Upper lobe of right lung (tissue), 1 donor: ENCODE data around the gene TGM2. TPM values are rescaled to one million over a fixed set of nuclear protein-coding genes. Genes with fewer than 3 reads are reported as not detected.

Experiments
- ATAC-seq: fragments of 200-7000 bp; cut with Tn5 transposase; one replicate; pipeline ENCODE4 v1.9.1; 2020; ENCODE audit warnings: mild to moderate bottlenecking, moderate library complexity
- DNase-seq: peaks from one replicate; pipeline ENCODE4 v3.0.0-alpha.2; 2020
- H3K27ac ChIP-seq: fragments of 200-600 bp; one replicate; pipeline ENCODE4 v1.8.0; 2022
- H3K27me3 ChIP-seq: fragments of 200-600 bp; one replicate; pipeline ENCODE4 v1.8.0; 2022; ENCODE audit warnings: mild to moderate bottlenecking
- H3K36me3 ChIP-seq: fragments of 200-600 bp; one replicate; pipeline ENCODE4 v1.8.0; 2022
- H3K4me1 ChIP-seq: fragments of 200-600 bp; one replicate; pipeline ENCODE4 v1.8.0; 2022
- H3K4me3 ChIP-seq: fragments of 200-600 bp; one replicate; pipeline ENCODE4 v1.8.0; 2022; ENCODE audit warnings: mild to moderate bottlenecking
- H3K9me3 ChIP-seq: fragments of 200-600 bp; one replicate; pipeline ENCODE4 v1.8.0; 2022
- CTCF ChIP-seq: fragments of 200-600 bp; IDR thresholded peaks from one replicate; pipeline ENCODE4 v1.8.0; 2022; ENCODE audit warnings: antibody characterized with exemption
- intact Hi-C: fragments of 100-400 bp; cut with DNase I; formaldehyde crosslinking; loops from one replicate; pipeline ENCODE4 v1.11.0; 2022
- long read RNA-seq: library from polyadenylated mRNA; unstranded; transcript quantifications from one replicate; pipeline ENCODE4 v2.0.0, GENCODE V29; 2021
- total RNA-seq: library from RNA; stranded (reverse); fragmentation: NEBNext Ultra II Directional; extraction: Animal tissue kit (Norgen Biotek cat#: 25700); gene quantifications from one replicate; pipeline ENCODE4 v1.2.1, GENCODE V29; 2021
- donor health status: DM: no; HTN: yes; CAD: no; lungs with severe emphysema.

TGM2 gene
- total RNA-seq = 562 TPM
- long read RNA-seq, full-length matches to known transcripts = 435 of 1,382 reads
- long read RNA-seq, partial matches to known transcripts = 909 of 1,382 reads
- long read RNA-seq, other reads (novel, unspliced or antisense) = 38 of 1,382 reads

DNA sequence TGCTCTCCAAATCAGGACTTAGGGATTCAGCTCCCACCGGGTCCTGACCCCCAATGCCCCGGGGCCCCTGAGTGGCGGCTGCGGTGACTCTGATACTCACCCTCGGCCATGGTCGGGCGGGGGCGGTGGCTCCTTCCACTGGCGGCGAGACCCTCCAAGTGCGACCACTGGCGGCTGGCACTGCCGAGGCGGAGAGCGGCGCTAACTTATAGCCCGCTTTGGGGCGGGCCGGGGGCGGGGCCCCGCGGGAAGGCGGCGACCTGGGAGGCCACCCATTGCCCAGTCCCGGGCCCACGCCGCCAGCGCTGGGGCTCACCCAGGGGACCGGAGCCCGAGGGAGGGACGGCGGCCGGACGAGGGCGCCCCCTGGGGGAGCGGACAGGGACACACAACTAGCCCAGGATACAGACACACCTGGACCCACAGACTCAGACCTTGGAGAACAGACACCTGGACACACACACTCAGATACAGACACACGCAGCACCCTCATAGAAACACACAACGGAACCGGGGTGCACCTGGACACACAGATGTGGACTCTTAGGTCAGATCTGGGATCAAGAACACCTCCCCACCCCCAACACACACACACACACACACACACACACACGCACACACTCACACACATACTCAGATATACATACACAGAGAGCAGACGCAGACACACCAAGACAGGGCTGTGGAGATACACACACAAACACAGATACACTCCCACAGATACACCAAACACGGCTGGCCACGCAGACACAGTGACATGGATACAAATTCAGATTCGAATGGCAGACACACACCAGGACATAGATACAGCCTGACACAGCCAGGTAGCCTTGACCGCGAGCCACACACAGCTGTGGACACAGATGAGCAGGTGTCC, at the start of gene TGM2:
TGM2 (minus strand) TSS at position 182 of the 877 bp plus-strand sequence; CDS start at position 110, 72 bp downstream.
- Histone ChIP-seq H3K27ac (peak within 1 kb of the TSS; percentile 77), H3K27me3 (no peaks in the 10 kb centered on the region), H3K4me3 (peak within 1 kb of the TSS; percentile 63), H3K4me1 (peaks cover 61% of the 10 kb centered on the region), H3K36me3 (peaks cover 7% of the 10 kb centered on the region), H3K9me3 (no peaks in the 10 kb centered on the region)
- peak; percentile 84 for TF ChIP-seq CTCF
- DNase-seq (peak; percentile 94), ATAC-seq (peak; percentile 93)
- intact Hi-C loops = no loop called here

DNA sequence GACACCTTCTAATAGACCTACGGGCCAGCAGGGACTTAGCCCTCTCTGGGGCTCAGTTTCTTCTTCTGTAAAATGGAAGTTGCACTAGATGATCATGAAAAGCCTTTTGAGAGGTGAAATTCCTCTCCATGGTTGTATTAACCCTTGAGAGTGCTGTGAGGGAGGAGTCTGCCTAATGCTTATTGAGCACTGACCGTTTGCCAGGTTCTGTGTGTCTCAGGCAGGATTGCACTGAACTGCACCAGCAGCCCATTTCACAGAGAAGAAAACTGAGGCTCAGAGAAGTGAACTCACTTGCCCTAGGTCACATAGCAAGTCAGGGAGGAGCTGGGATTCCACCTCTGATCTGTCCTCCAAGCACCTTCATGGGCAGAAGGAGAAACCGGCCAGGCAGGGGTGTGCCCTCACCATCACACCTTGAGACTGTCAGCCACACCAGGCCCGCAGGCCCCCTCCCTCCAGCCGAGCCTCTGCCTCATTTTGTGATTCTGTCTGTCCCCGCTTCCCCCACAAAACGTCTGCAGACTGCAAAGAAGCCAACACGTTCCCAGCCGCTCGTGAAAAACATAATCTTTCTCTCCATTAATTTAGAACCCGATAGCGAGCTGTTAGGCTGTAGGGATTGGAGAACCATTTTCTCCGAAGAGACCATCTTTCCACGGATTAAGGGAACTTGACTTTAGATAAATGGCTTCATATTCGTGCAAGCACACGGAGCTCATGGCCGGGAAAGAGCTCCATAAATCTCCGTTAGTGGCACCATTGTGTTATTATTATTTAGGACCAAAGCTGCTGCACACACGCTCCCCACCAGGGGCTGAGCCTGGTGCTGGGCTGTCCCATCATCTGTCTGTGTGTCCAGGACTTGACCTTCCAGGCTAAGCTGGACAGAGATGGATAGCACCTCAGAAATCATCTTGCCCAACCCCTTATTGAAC, 49.5 kb upstream of the TGM2 start:
- Histone ChIP-seq H3K36me3 (no peaks in the 10 kb centered on the region), H3K27ac (no peak overlapping the region), H3K9me3 (no peaks in the 10 kb centered on the region), H3K27me3 (no peaks in the 10 kb centered on the region), H3K4me1 (no peaks in the 10 kb centered on the region), H3K4me3 (no peak overlapping the region)
- DNase-seq = no peak
- no peak for TF ChIP-seq CTCF
- intact Hi-C loops = loop anchor here (5.0 kb wide), 1 partner anchor 152 kb away; no protein-coding TSS in a partner anchor
- ATAC-seq = no peak

DNA sequence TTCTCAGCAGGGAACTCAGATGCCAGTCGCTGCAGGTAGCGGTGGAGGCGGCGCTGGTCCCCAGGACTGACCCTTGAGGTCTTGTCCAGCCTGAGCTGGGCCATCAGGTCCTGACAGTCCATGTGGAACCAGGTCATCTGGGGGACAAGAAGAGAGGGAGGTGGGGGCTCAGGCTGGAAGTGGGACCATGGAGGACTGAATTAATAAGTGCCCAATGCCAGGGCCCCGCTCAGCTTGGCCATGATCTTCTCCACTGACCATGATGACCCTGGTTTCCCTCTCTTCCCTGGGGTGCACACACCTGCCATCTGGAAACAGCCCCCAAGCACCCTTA, 48.5 kb upstream of the TGM2 start:
- H3K9me3 ChIP-seq = no peaks in the 10 kb centered on the region
- no peak for DNase-seq
- no peak overlapping the region for H3K4me3 ChIP-seq
- TF ChIP-seq CTCF = no peak
- ATAC-seq = no peak
- H3K36me3 ChIP-seq = no peaks in the 10 kb centered on the region
- H3K4me1 ChIP-seq = no peaks in the 10 kb centered on the region
- no peaks in the 10 kb centered on the region for H3K27me3 ChIP-seq
- no peak overlapping the region for H3K27ac ChIP-seq
- intact Hi-C loops = no loop called here

DNA sequence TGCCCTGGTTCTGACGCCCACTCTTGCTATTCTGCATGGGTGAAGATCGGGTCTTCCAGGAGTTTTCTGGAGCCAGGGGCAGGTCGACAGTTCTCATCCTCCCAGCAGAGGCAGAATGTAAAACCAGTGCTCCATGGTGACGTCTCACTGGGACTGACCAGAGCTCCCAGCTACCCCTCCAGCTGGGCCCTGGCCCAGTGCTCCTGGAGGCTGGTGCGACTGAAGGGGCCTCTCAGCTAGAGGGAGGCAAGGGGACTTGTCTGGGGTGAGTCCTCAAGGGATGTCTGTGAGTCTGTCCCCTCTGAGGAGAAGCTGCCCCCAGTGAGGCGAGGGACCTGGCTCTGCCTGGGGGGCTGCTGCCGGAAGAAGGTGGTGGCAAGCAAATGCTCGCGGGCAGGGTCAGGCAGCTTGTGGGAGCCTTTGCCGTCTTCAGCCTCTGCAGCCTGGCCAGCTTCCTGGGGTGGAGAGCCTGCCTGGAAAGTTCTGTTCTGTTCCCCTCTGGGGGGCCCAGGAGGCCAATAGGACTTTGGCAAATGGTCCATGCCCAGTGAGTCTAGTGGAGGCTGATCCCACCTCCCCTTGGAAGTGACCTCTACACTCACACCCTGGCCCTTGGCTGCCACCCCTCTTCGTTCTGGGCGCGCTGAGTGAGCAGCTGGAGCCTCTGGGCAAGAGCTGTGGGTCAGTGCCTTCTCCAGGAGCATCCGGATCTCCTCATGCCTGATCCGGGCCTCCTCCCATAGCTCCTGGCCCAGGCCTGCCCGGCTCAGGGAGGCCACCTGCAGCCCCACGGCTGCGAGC, 47.9 kb upstream of the TGM2 start:
- no peaks in the 10 kb centered on the region for H3K9me3 ChIP-seq
- no peak overlapping the region for H3K27ac ChIP-seq
- no peaks in the 10 kb centered on the region for H3K36me3 ChIP-seq
- no peaks in the 10 kb centered on the region for H3K4me1 ChIP-seq
- intact Hi-C loops = no loop called here
- ATAC-seq = no peak
- no peak overlapping the region for H3K4me3 ChIP-seq
- no peaks in the 10 kb centered on the region for H3K27me3 ChIP-seq
- peak; percentile 60 for DNase-seq
- no peak for TF ChIP-seq CTCF
